Endothelial cell of umbilical vein (primary cell): ENCODE results near the gene RCAN1. TPM values are rescaled to one million over a fixed set of nuclear protein-coding genes. Genes with fewer than 3 reads are reported as not detected.

ENCODE experiments used
- BruUV-seq: library from RNA; stranded (reverse); fragments of 400-500 nt; replicated peaks from 2 replicates; lab custom pipeline; 2021; lab: Mats Ljungman, UMichigan
- CTCF ChIA-PET: fragments of 300-600, 350-600 bp; sonication (Branson Sonifier 250); formaldehyde crosslinking; loops from one replicate; lab custom pipeline; 2021; ENCODE audit warnings: antibody characterized with exemption, inconsistent platforms; lab: Charles Lee
- POLR2A ChIA-PET: fragments of 300-600, 350-600 bp; sonication (Branson Sonifier 250); formaldehyde crosslinking; loops from one replicate; lab custom pipeline; 2021; ENCODE audit warnings: antibody characterized with exemption, inconsistent platforms; lab: Charles Lee
- DNase-seq: peaks from one replicate; pipeline ENCODE4 v3.0.0-alpha.2; 2011; ENCODE audit warnings: low read depth, low spot score
- FAIRE-seq: peaks from 2 replicates; lab custom pipeline; 2011; peaks lifted over from hg19 to GRCh38; lab: Jason Lieb, UNC
- H2AFZ ChIP-seq: 2 replicates; pipeline ENCODE4 v1.6.0; 2012; ENCODE audit warnings: low read depth, low read length, control low read depth, inconsistent platforms
- H3K27ac ChIP-seq: 2 replicates; pipeline ENCODE4 v1.5.1; 2011; ENCODE audit warnings: low read depth, mild to moderate bottlenecking, control low read depth, low read length, moderate library complexity; ENCODE audit not compliant: insufficient read depth
- H3K27me3 ChIP-seq, 2 experiments: 2 replicates each; pipeline versions ENCODE4 v1.6.0 to v1.6.1; 2011; ENCODE audit warnings: low read length in 2 of 2, mixed read lengths in 1 of 2; ENCODE audit not compliant: control insufficient read depth in 2 of 2, insufficient read depth in 2 of 2
- H3K36me3 ChIP-seq, 2 experiments: 2 replicates in 1 of 2; 3 replicates in 1 of 2; pipeline ENCODE4 v1.5.1; 2011; ENCODE audit warnings: low read length in 2 of 2, mild to moderate bottlenecking in 1 of 2, moderate library complexity in 1 of 2; ENCODE audit not compliant: control insufficient read depth in 2 of 2, insufficient read depth in 2 of 2; ENCODE audit errors: extremely low read depth in 1 of 2
- H3K4me1 ChIP-seq: 3 replicates; pipeline ENCODE4 v1.5.1; 2011; ENCODE audit warnings: mild to moderate bottlenecking, low read length; ENCODE audit not compliant: control insufficient read depth, insufficient read depth; ENCODE audit errors: extremely low read depth
- H3K4me2 ChIP-seq: 2 replicates; pipeline ENCODE4 v1.6.1; 2011; ENCODE audit warnings: low read length, control low read depth, mixed read lengths; ENCODE audit not compliant: insufficient read depth
- H3K4me3 ChIP-seq, 3 experiments: fragments of 200-600 bp in 1 of 3; sonication (generic), shearing (Covaris generic) in 1 of 3; replicated peaks in 1 of 3; 2 replicates each; pipeline ENCODE4 v1.5.1; 2011 to 2016; ENCODE audit warnings: control low read depth in 3 of 3, low read length in 3 of 3, mild to moderate bottlenecking in 2 of 3, inconsistent platforms in 1 of 3, low read depth in 1 of 3, moderate library complexity in 1 of 3; ENCODE audit not compliant: insufficient read depth in 1 of 3
- H3K79me2 ChIP-seq: 2 replicates; pipeline ENCODE4 v1.6.0; 2012; ENCODE audit warnings: low read length, inconsistent platforms; ENCODE audit not compliant: control insufficient read depth, insufficient read depth
- H3K9ac ChIP-seq: replicated peaks from 2 replicates; pipeline ENCODE3; 2011; ENCODE audit warnings: low read length, control low read depth; ENCODE audit not compliant: insufficient read depth; ENCODE audit errors: extremely low read depth
- H3K9me1 ChIP-seq: replicated peaks from 3 replicates; pipeline ENCODE4 v1.6.0; 2011; ENCODE audit warnings: mild to moderate bottlenecking, low read length; ENCODE audit not compliant: control insufficient read depth, insufficient read depth; ENCODE audit errors: extremely low read depth
- H3K9me3 ChIP-seq: replicated peaks from 2 replicates; pipeline ENCODE4 v1.5.1; 2012; ENCODE audit warnings: low read length, inconsistent platforms; ENCODE audit not compliant: control insufficient read depth, insufficient read depth
- H4K20me1 ChIP-seq: replicated peaks from 2 replicates; pipeline ENCODE3; 2011; ENCODE audit warnings: mild to moderate bottlenecking, low read length; ENCODE audit not compliant: control insufficient read depth, insufficient read depth; ENCODE audit errors: extremely low read depth
- CTCF ChIP-seq, 2 donors: IDR thresholded peaks; 1 replicate in 1 of 2; 2 replicates in 1 of 2; pipeline ENCODE4 v1.5.1; 2011; ENCODE audit warnings: low read length in 2 of 2, mild to moderate bottlenecking in 2 of 2, moderate library complexity in 2 of 2, control low read depth in 1 of 2, inconsistent platforms in 1 of 2, low read depth in 1 of 2; ENCODE audit not compliant: insufficient read depth in 1 of 2; ENCODE audit errors: extremely low read depth in 1 of 2
- EZH2 ChIP-seq: IDR thresholded peaks from 2 replicates; pipeline ENCODE4 v1.6.1; 2012; ENCODE audit warnings: borderline replicate concordance, low read depth, mild to moderate bottlenecking, moderate library complexity, low read length, inconsistent platforms; ENCODE audit not compliant: severe bottlenecking
- FOS ChIP-seq: IDR thresholded peaks from 2 replicates; pipeline ENCODE4 v1.6.1; 2011; ENCODE audit warnings: mild to moderate bottlenecking, low read length, moderate library complexity, borderline replicate concordance; ENCODE audit not compliant: insufficient read depth
- GATA2 ChIP-seq: IDR thresholded peaks from 2 replicates; pipeline ENCODE4 v1.7.0; 2011; ENCODE audit warnings: low read depth, mild to moderate bottlenecking, moderate library complexity, mixed read lengths, low read length; ENCODE audit not compliant: insufficient read length, insufficient read depth
- JUN ChIP-seq: IDR thresholded peaks from 2 replicates; pipeline ENCODE4 v1.6.1; 2011; ENCODE audit warnings: borderline replicate concordance, low read depth; ENCODE audit not compliant: insufficient read length, insufficient read depth
- MAX ChIP-seq: IDR thresholded peaks from 2 replicates; pipeline ENCODE4 v1.6.1; 2011; ENCODE audit not compliant: insufficient read depth, insufficient read length
- MYC ChIP-seq: IDR thresholded peaks from one replicate; pipeline ENCODE4 v1.6.1; 2011; ENCODE audit warnings: mild to moderate bottlenecking, low read depth, low read length
- POLR2A ChIP-seq: IDR thresholded peaks from 2 replicates; pipeline ENCODE4 v1.6.1; 2012; ENCODE audit warnings: low read depth, mild to moderate bottlenecking, control low read depth, low read length
- POLR2AphosphoS5 ChIP-seq: IDR thresholded peaks from 2 replicates; pipeline ENCODE4 v1.6.1; 2012; ENCODE audit warnings: low read depth, mild to moderate bottlenecking, control low read depth, low read length, moderate library complexity; ENCODE audit not compliant: insufficient read depth
- dilution Hi-C: fragments of 300-500 bp; cut with MboI; formaldehyde crosslinking; loops from one replicate; pipeline ENCODE4 v1.15.0; 2019; ENCODE audit warnings: low sequenced_read_pairs; ENCODE audit not compliant: extremely low pct_ligation_motif_present
- intact Hi-C: fragments of 100-400 bp; cut with micrococcal nuclease; formaldehyde crosslinking; loops from one replicate; pipeline ENCODE4 v1.10.0; 2022
- polyA plus RNA-seq, 4 experiments: library from polyadenylated mRNA; depleted of rRNA in 3 of 4; stranded (reverse) in 3 of 4; unstranded in 1 of 4; fragments of >200 nt; gene quantifications; 2 replicates each; pipeline versions ENCODE4 v1.2.1 to v1.2.3, GENCODE V29; 2011 to 2012; ENCODE audit warnings: missing spikeins in 1 of 4
- total RNA-seq: library from RNA; stranded (reverse); gene quantifications from 2 replicates; pipeline ENCODE4 v1.2.3, GENCODE V29; 2021

Gene RCAN1
- total and polyA plus RNA-seq, 2 donors (not counting 3 experiments of a cell fraction or from before 2014, with no cell fraction given) = 9.7 to 16.5 TPM

- ChIA-PET POLR2A (no interaction called here), CTCF (interaction anchor here (1.0 to 13.7 kb wide), 5 partner anchors 8 to 242 kb away, joined by 3 to 394 read pairs (median 5); partner anchors contain the start of gene KCNE1)
- Histone ChIP-seq H3K4me2 (no peak overlapping the region), H3K79me2 (no peaks in the 10 kb centered on the region), H3K27me3 (no peaks in the 10 kb centered on the region), H3K4me3 (no peak overlapping the region), H3K9me1 (no peaks in the 10 kb centered on the region), H3K9me3 (no peaks in the 10 kb centered on the region), H3K9ac (no peak overlapping the region), H4K20me1 (no peaks in the 10 kb centered on the region), H3K27ac (no peak overlapping the region), H2AFZ (no peak overlapping the region), H3K36me3 (no peaks in the 10 kb centered on the region), H3K4me1 (no peaks in the 10 kb centered on the region)
- TF ChIP-seq POLR2A (no peak), EZH2 (no peak), FOS (no peak), MYC (no peak), POLR2AphosphoS5 (no peak), MAX (no peak), GATA2 (no peak), CTCF (IDR thresholded peaks at IDR 0.05; ENCODE audit: extremely low read depth in 1 of 2, insufficient read depth in 1 of 2, low read depth in 1 of 2, low read length in 2 of 2) (no peak), JUN (no peak)
- intact Hi-C loops = no loop called here
- DNase-seq (no peak), FAIRE-seq (no peak)
- dilution Hi-C loops = no loop called here
- BruUV-seq = no TSS peak
These were observed 4.9 kb downstream of the RCAN1 start for GRCh38 chr21:34609933-34610549.
